Uterus (tissue), 2 donors: ENCODE measurements around the gene ABHD4.

Experiments used
- POLR2A ChIP-seq, 2 donors: fragments of 450-650 bp; IDR thresholded peaks; one replicate each; pipeline ENCODE4 v1.6.1; 2016; ENCODE audit warnings: antibody characterized with exemption in 2 of 2, mild to moderate bottlenecking in 1 of 2, moderate library complexity in 1 of 2
- TF ChIP-seq, protein P1 (sequence below), 4 experiments: fragments of 200-600 bp in 2 of 4; fragments of 450-650 bp in 2 of 4; sonication (generic) in 2 of 4; IDR thresholded peaks; one replicate each; pipeline ENCODE4 v1.5.1; 2016 to 2019; ENCODE audit warnings: antibody characterized with exemption in 4 of 4, mild to moderate bottlenecking in 2 of 4, moderate library complexity in 1 of 4

GRCh38 chr14:22588526-22589095 is 9.5 kb upstream of the ABHD4 start:
- TF ChIP-seq POLR2A (IDR thresholded peaks at IDR 0.05), result no peak
- TF ChIP-seq, protein P1, sequence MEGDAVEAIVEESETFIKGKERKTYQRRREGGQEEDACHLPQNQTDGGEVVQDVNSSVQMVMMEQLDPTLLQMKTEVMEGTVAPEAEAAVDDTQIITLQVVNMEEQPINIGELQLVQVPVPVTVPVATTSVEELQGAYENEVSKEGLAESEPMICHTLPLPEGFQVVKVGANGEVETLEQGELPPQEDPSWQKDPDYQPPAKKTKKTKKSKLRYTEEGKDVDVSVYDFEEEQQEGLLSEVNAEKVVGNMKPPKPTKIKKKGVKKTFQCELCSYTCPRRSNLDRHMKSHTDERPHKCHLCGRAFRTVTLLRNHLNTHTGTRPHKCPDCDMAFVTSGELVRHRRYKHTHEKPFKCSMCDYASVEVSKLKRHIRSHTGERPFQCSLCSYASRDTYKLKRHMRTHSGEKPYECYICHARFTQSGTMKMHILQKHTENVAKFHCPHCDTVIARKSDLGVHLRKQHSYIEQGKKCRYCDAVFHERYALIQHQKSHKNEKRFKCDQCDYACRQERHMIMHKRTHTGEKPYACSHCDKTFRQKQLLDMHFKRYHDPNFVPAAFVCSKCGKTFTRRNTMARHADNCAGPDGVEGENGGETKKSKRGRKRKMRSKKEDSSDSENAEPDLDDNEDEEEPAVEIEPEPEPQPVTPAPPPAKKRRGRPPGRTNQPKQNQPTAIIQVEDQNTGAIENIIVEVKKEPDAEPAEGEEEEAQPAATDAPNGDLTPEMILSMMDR (IDR thresholded peaks at IDR 0.05), result no peak
